GM18858 (cell line): ENCODE results near the gene SLC16A14.

Source experiments
- ATAC-seq: cut with Tn5 transposase; IDR thresholded peaks from one replicate; pipeline ENCODE4 v1.9.1; 2021; ENCODE audit not compliant: unreplicated experiment

SLC16A14 gene

GRCh38 chr2:230043025-230043424, 25.7 kb downstream of the SLC16A14 start:
- no peak for ATAC-seq

DNA sequence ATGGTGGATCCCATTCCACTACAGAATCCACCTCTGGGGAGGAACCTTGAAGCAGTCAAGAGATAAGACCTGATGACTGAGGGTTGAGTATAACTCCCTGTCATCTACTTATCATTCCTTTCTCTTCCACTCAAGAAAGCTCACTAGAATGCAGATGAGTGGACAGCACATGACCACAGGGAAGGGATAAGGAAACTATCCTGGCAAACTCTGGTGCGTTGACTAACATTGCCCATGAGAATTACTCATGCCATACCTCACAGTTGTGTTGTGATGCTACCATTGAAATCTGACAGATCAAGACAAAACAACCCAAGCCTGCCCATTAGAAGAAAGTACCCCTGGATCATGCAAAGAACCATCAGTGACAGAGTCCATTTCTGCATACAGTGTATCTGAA, 26.5 kb downstream of the SLC16A14 start:
- no peak for ATAC-seq

DNA sequence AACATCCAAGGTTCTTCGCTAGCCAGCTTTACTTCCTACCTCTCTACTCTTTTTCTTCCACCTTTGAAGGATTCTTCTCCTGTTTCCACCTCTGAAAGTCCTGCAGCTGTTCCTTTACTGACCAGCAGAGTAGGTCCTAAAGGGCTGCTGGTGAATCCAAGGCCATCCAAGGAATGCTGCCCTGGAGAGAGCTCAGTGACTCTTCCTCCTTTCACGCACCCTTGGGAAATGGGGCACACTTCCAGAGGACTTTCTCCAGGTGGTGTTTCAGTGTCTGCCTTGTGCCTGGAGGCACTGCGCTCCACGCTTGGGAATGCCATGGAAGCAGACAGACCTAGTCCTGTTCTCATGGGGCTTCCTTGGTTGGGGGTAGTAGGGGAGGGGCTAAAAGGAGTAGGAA, 45.4 kb downstream of the SLC16A14 start:
- ATAC-seq = no peak

DNA sequence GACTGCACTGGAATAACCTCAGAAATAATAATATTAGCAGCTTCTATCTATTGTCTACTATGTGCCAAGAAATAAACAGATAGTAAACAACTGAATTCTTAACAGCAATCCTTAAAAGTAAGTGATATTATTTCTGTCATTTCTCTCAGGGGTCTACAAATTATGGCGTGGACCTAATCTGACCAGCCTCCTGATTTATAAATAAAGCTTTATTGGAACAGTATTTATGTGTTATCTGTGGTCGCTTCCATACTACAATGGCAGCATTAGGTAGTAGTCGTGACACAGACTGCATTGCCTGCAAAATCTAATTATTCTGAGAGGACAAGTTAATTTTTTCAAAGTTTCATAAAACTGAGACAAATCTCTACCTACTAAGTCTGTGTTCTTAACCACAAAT, 49.0 kb downstream of the SLC16A14 start:
- no peak for ATAC-seq

DNA sequence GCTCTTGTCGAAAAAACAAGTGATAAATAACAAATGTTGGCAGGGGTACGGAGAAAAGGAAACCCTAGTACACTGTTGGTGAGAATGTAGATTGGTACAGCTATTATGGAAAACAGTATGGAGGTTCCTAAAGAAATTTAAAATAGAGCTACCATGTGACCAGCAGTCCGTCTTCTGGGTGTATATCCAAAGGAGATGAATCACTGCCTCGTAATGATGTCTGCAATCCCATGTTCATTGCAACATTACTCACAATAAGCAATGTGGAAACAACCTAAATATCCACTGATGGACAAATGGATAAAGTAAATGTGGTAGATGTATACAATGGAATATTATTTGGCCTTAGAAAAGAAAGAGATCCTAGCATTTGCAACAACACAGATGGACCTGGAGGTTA, 50.6 kb downstream of the SLC16A14 start:
- no peak for ATAC-seq

GRCh38 chr2:230016844-230017243, 51.9 kb downstream of the SLC16A14 start:
- ATAC-seq = no peak

DNA sequence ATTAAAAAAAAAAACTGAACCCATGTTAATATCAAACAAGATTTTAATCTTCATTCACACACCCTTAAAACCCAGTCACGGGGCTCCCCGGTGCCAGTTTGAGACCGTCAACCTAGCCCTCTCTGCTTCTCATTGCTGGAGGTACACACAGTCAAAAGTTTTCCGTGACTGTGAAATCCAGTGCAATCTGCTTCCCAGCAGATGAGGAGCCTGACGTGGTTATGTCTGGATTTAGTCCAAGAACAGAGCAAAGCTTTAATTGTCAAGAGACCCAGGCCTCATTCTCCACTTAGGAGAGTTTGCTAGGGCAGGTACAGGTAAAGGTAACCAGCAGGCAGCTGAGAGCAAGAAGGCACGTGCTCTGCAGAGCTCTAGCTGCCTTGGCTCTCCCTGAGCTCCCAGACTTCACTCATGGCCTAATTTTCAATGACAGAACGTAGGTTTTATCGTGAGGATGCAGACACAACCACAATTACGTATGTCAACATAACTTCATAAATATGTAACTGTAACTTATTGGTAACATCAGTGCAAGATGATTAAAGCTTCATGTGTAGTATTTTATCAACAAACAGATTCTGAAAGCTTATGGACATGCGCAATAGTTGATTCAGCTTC, 56.3 kb downstream of the SLC16A14 start:
- no peak for ATAC-seq

GRCh38 chr2:230011617-230012016, 57.1 kb downstream of the SLC16A14 start:
- ATAC-seq = no peak

- no peak for ATAC-seq
These were observed 58.2 kb downstream of the SLC16A14 start for GRCh38 chr2:230010501-230010900.

GRCh38 chr2:230008708-230009066, 60.0 kb downstream of the SLC16A14 start:
- no peak for ATAC-seq

DNA sequence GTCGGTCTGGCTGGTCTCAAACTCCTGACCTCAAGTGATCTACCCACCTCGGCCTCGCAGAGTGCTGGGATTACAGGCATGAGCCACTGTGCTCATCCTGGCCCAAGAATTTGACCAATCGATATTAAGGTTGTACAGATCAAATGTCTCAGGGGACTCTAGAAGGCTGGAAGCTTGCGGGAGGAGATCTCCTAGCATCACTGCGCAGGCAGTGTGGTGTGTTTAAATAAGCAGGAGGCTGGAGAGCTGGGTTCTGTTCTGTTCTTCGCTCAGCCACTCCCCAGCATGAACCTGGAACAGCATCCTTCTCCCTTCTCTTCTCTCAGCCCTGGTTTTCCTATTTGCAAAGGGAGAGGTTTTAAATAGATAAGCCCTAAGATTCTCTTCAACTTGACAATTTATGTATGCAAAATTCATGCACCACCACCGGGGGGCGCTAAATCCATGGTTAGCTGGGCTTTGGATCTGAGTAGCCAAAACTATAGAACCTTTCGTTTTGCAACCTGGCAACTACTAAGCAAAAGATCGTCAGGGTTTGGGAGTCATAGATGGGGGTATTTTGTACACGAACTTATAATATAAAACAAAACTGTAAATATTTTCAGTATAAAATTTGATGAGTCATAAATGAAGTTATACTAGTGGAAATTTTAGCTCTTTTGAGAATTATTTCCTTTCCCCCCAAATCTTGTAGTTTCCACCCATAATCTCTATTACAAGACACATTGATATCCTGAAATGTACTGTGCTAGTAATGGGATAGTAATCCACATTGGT, 60.6 kb downstream of the SLC16A14 start:
- ATAC-seq = no peak

DNA sequence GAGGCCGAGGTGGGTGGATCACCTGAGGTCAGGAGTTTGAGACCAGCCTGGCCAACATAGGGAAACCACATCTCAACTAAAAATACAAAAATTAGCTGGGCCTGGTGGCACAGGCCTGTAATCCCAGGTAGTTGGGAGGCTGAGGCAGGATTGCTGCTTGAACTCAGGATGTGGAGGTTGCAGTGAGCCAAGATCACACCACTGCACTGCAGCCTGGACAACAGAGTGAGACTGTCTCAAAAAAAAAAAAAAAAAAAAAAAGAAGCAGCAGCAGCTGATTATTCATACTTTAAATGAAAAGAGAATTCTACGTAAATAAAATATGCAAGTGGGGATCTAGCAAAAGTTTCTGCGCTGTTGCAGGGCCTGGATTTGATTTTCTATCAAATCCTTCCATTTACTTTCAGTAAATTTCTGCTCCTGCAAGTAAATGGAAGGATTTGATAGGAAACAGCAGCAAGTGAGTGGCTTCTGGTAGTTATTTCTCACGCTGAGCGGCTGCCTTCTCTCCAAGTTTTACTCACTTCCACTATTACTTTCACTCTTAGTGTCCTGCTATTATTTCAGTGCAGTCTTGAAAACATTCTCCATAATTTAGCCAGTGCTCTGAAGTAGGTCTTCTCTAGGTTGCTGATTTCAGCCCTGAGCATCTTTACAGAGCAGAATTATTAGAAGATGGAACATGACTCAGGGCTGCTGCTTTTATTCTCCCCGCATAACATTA, 68.4 kb downstream of the SLC16A14 start:
- ATAC-seq = peak; percentile 98

- ATAC-seq = no peak
These were observed 71.2 kb downstream of the SLC16A14 start for GRCh38 chr2:229997565-229997964.

- ATAC-seq = no peak
These were observed 72.4 kb downstream of the SLC16A14 start for GRCh38 chr2:229996320-229996719.

- no peak for ATAC-seq
These were observed 75.5 kb downstream of the SLC16A14 start for GRCh38 chr2:229993236-229993635.
